VCaP (cell line): ENCODE measurements around the gene IL17D.
"Not testable (repeated sequence)": the region's sequence is repeated elsewhere in the genome, so short reads cannot be mapped to it uniquely, and the experiment has no call there.

Source experiments
- H3K27ac ChIP-seq: fragments of 450-650 bp; 2 replicates; pipeline ENCODE4 v1.5.1; 2017
- CTCF ChIP-seq: fragments of 450-650 bp; conservative IDR thresholded peaks from 2 replicates; pipeline ENCODE4 v1.5.1; 2017; ENCODE audit warnings: mild to moderate bottlenecking, moderate library complexity

Gene IL17D

GRCh38 chr13:20738616-20739015 is 35.1 kb downstream of the IL17D start:
- TF ChIP-seq CTCF, result no peak
- H3K27ac ChIP-seq, result no peak overlapping the region

GRCh38 chr13:20740021-20740420 is 36.5 kb downstream of the IL17D start:
- no peak for TF ChIP-seq CTCF
- no peak overlapping the region for H3K27ac ChIP-seq

GRCh38 chr13:20743830-20744404 is 40.4 kb downstream of the IL17D start:
- H3K27ac ChIP-seq, result not testable (repeated sequence)

- no peak overlapping the region for H3K27ac ChIP-seq
- no peak for TF ChIP-seq CTCF
Measured at GRCh38 chr13:20749377-20749776, 45.9 kb downstream of the IL17D start.

GRCh38 chr13:20754009-20754408 is 50.5 kb downstream of the IL17D start:
- no peak overlapping the region for H3K27ac ChIP-seq
- no peak for TF ChIP-seq CTCF

GRCh38 chr13:20760872-20761271 is 57.4 kb downstream of the IL17D start:
- no peak for TF ChIP-seq CTCF

GRCh38 chr13:20767309-20767943 is 63.9 kb downstream of the IL17D start:
- no peak overlapping the region for H3K27ac ChIP-seq
- TF ChIP-seq CTCF, result no peak

More at GRCh38 chr13:20760872-20761271, 57.4 kb downstream of the IL17D start:
- H3K27ac ChIP-seq, result no peak overlapping the region

GRCh38 chr13:20769091-20769490 is 65.6 kb downstream of the IL17D start:
- H3K27ac ChIP-seq, result peak overlapping the region; percentile 94
- TF ChIP-seq CTCF, result no peak
